OCI-LY1 (cell line): ENCODE results near the gene TENM4.

Source experiments
- CTCF ChIP-seq: fragments of 200-600 bp; sonication (generic), shearing (Covaris generic); IDR thresholded peaks from 2 replicates; pipeline ENCODE4 v1.5.1; 2017; ENCODE audit warnings: mild to moderate bottlenecking, antibody characterized with exemption, low read length, moderate library complexity, mixed read lengths
- EZH2 ChIP-seq: fragments of 200-600 bp; sonication (generic), shearing (Covaris generic); IDR thresholded peaks from 2 replicates; pipeline ENCODE4 v1.8.0; 2017; ENCODE audit warnings: borderline replicate concordance, mixed run types, mild to moderate bottlenecking, antibody characterized with exemption, low read length, moderate library complexity, mixed read lengths

GRCh38 chr11:78795621-78796261, 645.1 kb downstream of the TENM4 start:
- TF ChIP-seq CTCF (no peak), EZH2 (no peak)
